GM23338 (cell line): Measurements from ENCODE around the gene AHNAK. TPM values are rescaled to one million over a fixed set of nuclear protein-coding genes. Genes with fewer than 3 reads are reported as not detected.

Experiments
- ATAC-seq: fragments of 200-7000 bp; cut with Tn5 transposase; 3 replicates; pipeline ENCODE4 v1.9.1; 2020
- DNase-seq: peaks from one replicate; pipeline ENCODE4 v3.0.0-alpha.2; 2015; ENCODE audit warnings: low spot score
- H2AFZ ChIP-seq: fragments of 200-600 bp; sonication (generic); 2 replicates; pipeline ENCODE4 v1.8.0; 2016; ENCODE audit warnings: antibody characterized with exemption, mild to moderate bottlenecking, moderate library complexity
- H3F3A ChIP-seq: fragments of 200-600 bp; sonication (generic); replicated peaks from 2 replicates; pipeline ENCODE4 v1.8.0; 2017; ENCODE audit warnings: antibody characterized with exemption, mixed run types, low read depth
- H3K27ac ChIP-seq: fragments of 200-600 bp; sonication (generic); 2 replicates; pipeline ENCODE4 v1.6.1; 2016; ENCODE audit warnings: low read depth
- H3K27me3 ChIP-seq: fragments of 200-600 bp; sonication (generic); 2 replicates; pipeline ENCODE4 v1.8.0; 2016; ENCODE audit warnings: mild to moderate bottlenecking, mixed run types, moderate library complexity; ENCODE audit not compliant: insufficient read depth
- H3K36me3 ChIP-seq: fragments of 200-600 bp; sonication (generic); 2 replicates; pipeline ENCODE4 v1.8.0; 2016; ENCODE audit warnings: mild to moderate bottlenecking; ENCODE audit not compliant: insufficient read depth
- H3K4me1 ChIP-seq: fragments of 200-600 bp; sonication (generic); 2 replicates; pipeline ENCODE4 v1.8.0; 2016; ENCODE audit warnings: mild to moderate bottlenecking, moderate library complexity; ENCODE audit not compliant: insufficient read depth
- H3K4me2 ChIP-seq: fragments of 200-600 bp; sonication (generic); 2 replicates; pipeline ENCODE4 v1.7.1; 2017; ENCODE audit warnings: mixed run types
- H3K4me3 ChIP-seq: fragments of 200-600 bp; sonication (generic); 2 replicates; pipeline ENCODE4 v1.6.1; 2016; ENCODE audit warnings: mixed run types
- H3K79me2 ChIP-seq: fragments of 200-600 bp; sonication (generic); replicated peaks from 2 replicates; pipeline ENCODE4 v1.8.0; 2017; ENCODE audit warnings: mild to moderate bottlenecking; ENCODE audit not compliant: insufficient read depth
- H3K9me2 ChIP-seq: fragments of 200-600 bp; sonication (generic); 2 replicates; pipeline ENCODE4 v1.8.0; 2017; ENCODE audit not compliant: insufficient read depth
- H4K20me1 ChIP-seq: fragments of 200-600 bp; sonication (generic); replicated peaks from 2 replicates; pipeline ENCODE4 v1.8.0; 2017; ENCODE audit warnings: mild to moderate bottlenecking; ENCODE audit not compliant: insufficient read depth
- H3K27ac Mint-ChIP-seq: 2 replicates; pipeline ENCODE4 v1.8.0; 2020; ENCODE audit warnings: inconsistent platforms, mild to moderate bottlenecking, moderate library complexity, mixed read lengths
- H3K27me3 Mint-ChIP-seq: 3 replicates; pipeline ENCODE4 v1.8.0; 2022; ENCODE audit warnings: low read depth, mild to moderate bottlenecking, moderate library complexity, mixed read lengths, inconsistent platforms; ENCODE audit not compliant: insufficient read depth, poor library complexity
- H3K36me3 Mint-ChIP-seq: 3 replicates; pipeline ENCODE4 v1.8.0; 2021; ENCODE audit warnings: low read depth, mild to moderate bottlenecking, inconsistent platforms, moderate library complexity, mixed read lengths
- H3K4me1 Mint-ChIP-seq: 3 replicates; pipeline ENCODE4 v1.8.0; 2020; ENCODE audit warnings: mild to moderate bottlenecking, inconsistent platforms, mixed read lengths
- H3K4me3 Mint-ChIP-seq: 3 replicates; pipeline ENCODE4 v1.8.0; 2021; ENCODE audit warnings: moderate library complexity, mild to moderate bottlenecking, inconsistent platforms, mixed read lengths
- H3K9me3 Mint-ChIP-seq: 3 replicates; pipeline ENCODE4 v1.8.0; 2020; ENCODE audit warnings: moderate library complexity, mild to moderate bottlenecking, inconsistent platforms, mixed read lengths
- CTCF ChIP-seq, 2 experiments: fragments of 200-600 bp in 1 of 2; sonication (generic) in 1 of 2; conservative IDR thresholded peaks; 2 replicates each; pipeline versions ENCODE4 v1.5.1 to v1.6.1; 2016 to 2017; ENCODE audit warnings: antibody characterized with exemption in 2 of 2, low read depth in 2 of 2, mild to moderate bottlenecking in 2 of 2, moderate library complexity in 1 of 2
- REST ChIP-seq: IDR thresholded peaks from one replicate; pipeline ENCODE4 v1.6.1; 2018; ENCODE audit warnings: antibody characterized with exemption; ENCODE audit not compliant: unreplicated experiment
- ZNF114 ChIP-seq: fragments of 250-450 bp; sonication (Bioruptor Pico); IDR thresholded peaks from 2 replicates; pipeline ENCODE4 v1.5.0; 2020; ENCODE audit warnings: mild to moderate bottlenecking, moderate library complexity
- ZNF331 ChIP-seq: fragments of 250-450 bp; sonication (Bioruptor Pico); IDR thresholded peaks from 2 replicates; pipeline ENCODE4 v1.5.0; 2020; ENCODE audit warnings: low read depth, mild to moderate bottlenecking, moderate library complexity
- polyA plus RNA-seq: library from polyadenylated mRNA; unstranded; fragments of >200 nt; fragmentation: Nextera tagmentation; extraction: Ambion mirVana; gene quantifications from 2 replicates; pipeline ENCODE4 v1.2.1, GENCODE V29; 2016
- total RNA-seq: library from RNA; depleted of rRNA; stranded (reverse); fragments of >200 nt; shearing (Covaris generic); gene quantifications from 2 replicates; pipeline ENCODE4 v1.2.3, GENCODE V29; 2014
- TF ChIP-seq, protein P1 (sequence below): IDR thresholded peaks from 2 replicates; pipeline ENCODE4 v1.6.1; 2016; ENCODE audit warnings: antibody characterized with exemption
- TF ChIP-seq, protein P2 (sequence below): fragments of 250-450 bp; sonication (Bioruptor Pico); IDR thresholded peaks from 2 replicates; pipeline ENCODE4 v1.5.0; 2020; ENCODE audit warnings: mild to moderate bottlenecking, moderate library complexity

AHNAK gene
- total and polyA plus RNA-seq, 2 experiments from 2014 or later = 0.91 to 2.1 TPM

DNA sequence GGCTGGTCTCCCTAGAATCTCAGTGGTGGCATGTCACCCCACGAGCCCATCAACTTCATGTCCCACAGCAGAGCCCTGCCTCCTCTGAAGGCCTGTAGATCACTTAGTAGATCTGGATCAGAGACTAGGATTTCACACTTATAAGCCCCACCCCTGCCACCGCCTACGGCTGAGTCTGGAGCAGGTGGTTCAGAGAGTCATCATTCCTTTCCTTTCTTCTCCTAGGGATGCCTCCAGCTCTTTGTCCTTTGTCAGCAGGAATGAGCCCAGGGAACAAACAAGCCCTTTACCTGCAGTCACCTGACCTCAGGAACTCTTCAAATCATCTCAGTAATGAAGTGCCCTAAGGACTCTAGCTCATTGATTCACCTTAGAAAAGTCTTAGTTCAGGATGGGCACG is 90.0 kb downstream of the AHNAK start:
- TF ChIP-seq, protein P1, sequence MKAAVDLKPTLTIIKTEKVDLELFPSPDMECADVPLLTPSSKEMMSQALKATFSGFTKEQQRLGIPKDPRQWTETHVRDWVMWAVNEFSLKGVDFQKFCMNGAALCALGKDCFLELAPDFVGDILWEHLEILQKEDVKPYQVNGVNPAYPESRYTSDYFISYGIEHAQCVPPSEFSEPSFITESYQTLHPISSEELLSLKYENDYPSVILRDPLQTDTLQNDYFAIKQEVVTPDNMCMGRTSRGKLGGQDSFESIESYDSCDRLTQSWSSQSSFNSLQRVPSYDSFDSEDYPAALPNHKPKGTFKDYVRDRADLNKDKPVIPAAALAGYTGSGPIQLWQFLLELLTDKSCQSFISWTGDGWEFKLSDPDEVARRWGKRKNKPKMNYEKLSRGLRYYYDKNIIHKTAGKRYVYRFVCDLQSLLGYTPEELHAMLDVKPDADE = no peak
- TF ChIP-seq REST (no peak), ZNF331 (CRISPR knock-in tag) (no peak), ZNF114 (no peak)
- Mint-ChIP-seq H3K27me3 (peaks cover 10% of the 10 kb centered on the region), H3K27ac (no peak overlapping the region), H3K4me3 (no peak overlapping the region), H3K9me3 (peaks cover 6% of the 10 kb centered on the region; the same call in 1 of the 3 replicates), H3K4me1 (no peaks in the 10 kb centered on the region; the same call in 1 of the 3 replicates), H3K36me3 (no peaks in the 10 kb centered on the region)
- H3K4me2 ChIP-seq = no peak overlapping the region
- no peaks in the 10 kb centered on the region for H3K79me2 ChIP-seq
- H3K4me3 ChIP-seq = no peak overlapping the region
- DNase-seq (peak; percentile 45), ATAC-seq (peak; percentile 89)
- no peak overlapping the region for H2AFZ ChIP-seq
- H3K27ac ChIP-seq = no peak overlapping the region
- H3K9me2 ChIP-seq = 0 out of 2 replicates have a peak, but pooled peaks cover 2% of the 10 kb centered on the region
- H3K27me3 ChIP-seq = no peaks in the 10 kb centered on the region
- no peaks in the 10 kb centered on the region for H4K20me1 ChIP-seq
- H3K4me1 ChIP-seq = no peaks in the 10 kb centered on the region
- H3F3A ChIP-seq = no peaks in the 10 kb centered on the region
- H3K36me3 ChIP-seq = no peaks in the 10 kb centered on the region

GRCh38 chr11:62452839-62453468 is 93.7 kb downstream of the AHNAK start:
- no peak overlapping the region for H3K4me3 ChIP-seq
- no peaks in the 10 kb centered on the region for H3F3A ChIP-seq
- H2AFZ ChIP-seq = no peak overlapping the region
- H3K36me3 ChIP-seq = no peaks in the 10 kb centered on the region
- Mint-ChIP-seq H3K4me3 (no peak overlapping the region), H3K36me3 (no peaks in the 10 kb centered on the region), H3K27ac (no peak overlapping the region), H3K4me1 (peaks cover 4% of the 10 kb centered on the region), H3K9me3 (peaks cover 6% of the 10 kb centered on the region; the same call in 1 of the 3 replicates), H3K27me3 (peaks cover 9% of the 10 kb centered on the region)
- H3K27me3 ChIP-seq = no peaks in the 10 kb centered on the region
- no peak overlapping the region for H3K4me2 ChIP-seq
- no peaks in the 10 kb centered on the region for H3K4me1 ChIP-seq
- no peaks in the 10 kb centered on the region for H4K20me1 ChIP-seq
- no peak for DNase-seq
- H3K27ac ChIP-seq = no peak overlapping the region
- peaks cover 2% of the 10 kb centered on the region; the same call in 1 of the 2 replicates for H3K9me2 ChIP-seq
- ATAC-seq = no peak
- no peaks in the 10 kb centered on the region for H3K79me2 ChIP-seq
- TF ChIP-seq CTCF (conservative IDR thresholded peaks at IDR 0.05; ENCODE audit: low read depth in 2 of 2) (no peak), ZNF331 (CRISPR knock-in tag) (no peak), ZNF114 (no peak)
- TF ChIP-seq, protein P2, sequence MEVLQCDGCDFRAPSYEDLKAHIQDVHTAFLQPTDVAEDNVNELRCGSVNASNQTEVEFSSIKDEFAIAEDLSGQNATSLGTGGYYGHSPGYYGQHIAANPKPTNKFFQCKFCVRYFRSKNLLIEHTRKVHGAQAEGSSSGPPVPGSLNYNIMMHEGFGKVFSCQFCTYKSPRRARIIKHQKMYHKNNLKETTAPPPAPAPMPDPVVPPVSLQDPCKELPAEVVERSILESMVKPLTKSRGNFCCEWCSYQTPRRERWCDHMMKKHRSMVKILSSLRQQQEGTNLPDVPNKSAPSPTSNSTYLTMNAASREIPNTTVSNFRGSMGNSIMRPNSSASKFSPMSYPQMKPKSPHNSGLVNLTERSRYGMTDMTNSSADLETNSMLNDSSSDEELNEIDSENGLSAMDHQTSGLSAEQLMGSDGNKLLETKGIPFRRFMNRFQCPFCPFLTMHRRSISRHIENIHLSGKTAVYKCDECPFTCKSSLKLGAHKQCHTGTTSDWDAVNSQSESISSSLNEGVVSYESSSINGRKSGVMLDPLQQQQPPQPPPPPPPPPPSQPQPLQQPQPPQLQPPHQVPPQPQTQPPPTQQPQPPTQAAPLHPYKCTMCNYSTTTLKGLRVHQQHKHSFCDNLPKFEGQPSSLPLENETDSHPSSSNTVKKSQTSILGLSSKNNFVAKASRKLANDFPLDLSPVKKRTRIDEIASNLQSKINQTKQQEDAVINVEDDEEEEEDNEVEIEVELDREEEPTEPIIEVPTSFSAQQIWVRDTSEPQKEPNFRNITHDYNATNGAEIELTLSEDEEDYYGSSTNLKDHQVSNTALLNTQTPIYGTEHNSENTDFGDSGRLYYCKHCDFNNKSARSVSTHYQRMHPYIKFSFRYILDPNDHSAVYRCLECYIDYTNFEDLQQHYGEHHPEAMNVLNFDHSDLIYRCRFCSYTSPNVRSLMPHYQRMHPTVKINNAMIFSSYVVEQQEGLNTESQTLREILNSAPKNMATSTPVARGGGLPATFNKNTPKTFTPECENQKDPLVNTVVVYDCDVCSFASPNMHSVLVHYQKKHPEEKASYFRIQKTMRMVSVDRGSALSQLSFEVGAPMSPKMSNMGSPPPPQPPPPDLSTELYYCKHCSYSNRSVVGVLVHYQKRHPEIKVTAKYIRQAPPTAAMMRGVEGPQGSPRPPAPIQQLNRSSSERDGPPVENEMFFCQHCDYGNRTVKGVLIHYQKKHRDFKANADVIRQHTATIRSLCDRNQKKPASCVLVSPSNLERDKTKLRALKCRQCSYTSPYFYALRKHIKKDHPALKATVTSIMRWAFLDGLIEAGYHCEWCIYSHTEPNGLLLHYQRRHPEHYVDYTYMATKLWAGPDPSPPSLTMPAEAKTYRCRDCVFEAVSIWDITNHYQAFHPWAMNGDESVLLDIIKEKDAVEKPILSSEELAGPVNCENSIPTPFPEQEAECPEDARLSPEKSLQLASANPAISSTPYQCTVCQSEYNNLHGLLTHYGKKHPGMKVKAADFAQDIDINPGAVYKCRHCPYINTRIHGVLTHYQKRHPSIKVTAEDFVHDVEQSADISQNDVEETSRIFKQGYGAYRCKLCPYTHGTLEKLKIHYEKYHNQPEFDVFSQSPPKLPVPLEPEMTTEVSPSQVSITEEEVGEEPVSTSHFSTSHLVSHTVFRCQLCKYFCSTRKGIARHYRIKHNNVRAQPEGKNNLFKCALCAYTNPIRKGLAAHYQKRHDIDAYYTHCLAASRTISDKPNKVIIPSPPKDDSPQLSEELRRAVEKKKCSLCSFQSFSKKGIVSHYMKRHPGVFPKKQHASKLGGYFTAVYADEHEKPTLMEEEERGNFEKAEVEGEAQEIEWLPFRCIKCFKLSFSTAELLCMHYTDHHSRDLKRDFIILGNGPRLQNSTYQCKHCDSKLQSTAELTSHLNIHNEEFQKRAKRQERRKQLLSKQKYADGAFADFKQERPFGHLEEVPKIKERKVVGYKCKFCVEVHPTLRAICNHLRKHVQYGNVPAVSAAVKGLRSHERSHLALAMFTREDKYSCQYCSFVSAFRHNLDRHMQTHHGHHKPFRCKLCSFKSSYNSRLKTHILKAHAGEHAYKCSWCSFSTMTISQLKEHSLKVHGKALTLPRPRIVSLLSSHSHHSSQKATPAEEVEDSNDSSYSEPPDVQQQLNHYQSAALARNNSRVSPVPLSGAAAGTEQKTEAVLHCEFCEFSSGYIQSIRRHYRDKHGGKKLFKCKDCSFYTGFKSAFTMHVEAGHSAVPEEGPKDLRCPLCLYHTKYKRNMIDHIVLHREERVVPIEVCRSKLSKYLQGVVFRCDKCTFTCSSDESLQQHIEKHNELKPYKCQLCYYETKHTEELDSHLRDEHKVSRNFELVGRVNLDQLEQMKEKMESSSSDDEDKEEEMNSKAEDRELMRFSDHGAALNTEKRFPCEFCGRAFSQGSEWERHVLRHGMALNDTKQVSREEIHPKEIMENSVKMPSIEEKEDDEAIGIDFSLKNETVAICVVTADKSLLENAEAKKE (CRISPR knock-in tag) = no peak
